Fibroblast of the conjunctiva (primary cell): ENCODE data around the gene LHCGR.

Source experiments
- DNase-seq: peaks from one replicate; pipeline ENCODE4 v3.0.0-alpha.2; 2010; ENCODE audit warnings: low read depth

The LHCGR gene

DNA sequence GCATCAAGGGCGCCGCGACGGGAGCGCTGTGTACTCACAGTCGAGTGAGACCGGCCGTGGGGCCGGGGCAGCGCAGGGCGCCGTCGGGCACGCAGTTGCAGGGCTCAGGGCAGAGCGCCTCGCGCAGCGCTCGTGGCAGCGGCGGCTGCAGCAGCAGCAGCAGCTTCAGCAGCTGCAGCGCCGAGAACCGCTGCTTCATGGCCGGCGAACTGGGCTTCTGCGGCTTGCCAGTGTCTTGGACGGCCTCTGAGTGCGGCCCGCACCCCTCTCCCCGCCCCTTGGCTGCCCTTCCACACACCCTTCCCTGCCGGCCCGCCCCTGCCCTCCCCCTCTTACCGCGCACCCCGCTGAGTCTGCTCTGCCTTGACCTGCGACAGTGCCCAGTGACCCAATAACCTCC is at the start of gene LHCGR:
TSS of gene LHCGR (minus strand) at position 252 of the 400 bp plus-strand sequence. CDS start at position 199, 53 bp downstream.
- no peak for DNase-seq

DNA sequence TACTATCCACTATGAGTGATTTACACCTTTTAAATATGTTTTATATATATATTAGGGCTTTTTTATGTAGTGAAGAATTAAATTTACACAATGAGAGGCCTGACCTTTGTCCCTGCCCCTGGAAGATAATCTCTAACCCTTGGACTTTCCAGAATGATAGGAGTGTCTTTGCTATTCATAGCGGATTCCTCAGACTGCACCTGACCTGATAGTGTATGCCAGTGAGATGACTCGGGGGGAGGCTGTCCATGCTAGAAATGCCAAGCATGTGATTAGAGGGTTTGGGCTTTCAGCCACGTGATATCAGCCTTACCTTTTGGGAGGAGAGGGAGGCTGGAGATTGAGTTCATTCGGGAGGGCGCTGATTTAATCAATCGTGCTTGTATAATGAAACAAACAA is 44.1 kb upstream of the LHCGR start:
- no peak for DNase-seq

DNA sequence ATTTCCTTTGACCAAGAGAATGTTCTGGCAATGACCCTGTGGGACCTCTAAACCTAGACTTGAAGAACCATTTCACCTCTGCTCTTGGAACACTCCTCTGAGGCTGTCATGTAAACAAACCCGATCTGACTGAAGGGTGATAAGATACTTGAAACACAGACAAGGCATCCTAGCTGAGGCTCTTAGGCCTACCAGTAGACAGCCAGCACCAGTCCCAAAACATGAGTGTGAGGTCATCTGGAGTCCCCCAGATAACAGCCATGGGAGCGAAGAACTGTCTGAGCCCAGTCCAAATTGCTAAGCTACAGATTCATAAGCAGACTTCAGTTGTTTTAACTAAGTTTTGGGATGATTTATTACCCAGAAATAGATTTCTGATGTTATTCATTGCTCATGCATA is 39.5 kb upstream of the LHCGR start:
- no peak for DNase-seq

DNA sequence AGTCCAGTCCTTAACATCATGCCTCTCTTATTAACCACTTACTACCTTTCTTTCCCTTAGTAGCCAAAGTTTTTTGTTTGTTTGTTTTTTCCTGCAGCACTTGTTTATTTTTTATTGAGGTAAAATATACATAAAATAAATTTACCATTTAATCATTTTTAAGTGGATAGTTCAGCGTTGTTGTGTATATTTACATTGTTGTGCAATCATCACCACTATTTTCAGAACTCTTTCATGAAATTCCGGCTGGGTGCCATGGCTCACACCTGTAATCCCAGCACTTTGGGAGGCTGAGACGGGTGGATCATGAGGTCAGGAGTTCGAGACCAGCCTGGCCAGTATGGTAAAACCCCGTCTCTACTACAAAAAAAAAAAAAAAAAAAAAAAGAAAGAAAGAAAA is 38.1 kb upstream of the LHCGR start:
- DNase-seq = no peak

DNA sequence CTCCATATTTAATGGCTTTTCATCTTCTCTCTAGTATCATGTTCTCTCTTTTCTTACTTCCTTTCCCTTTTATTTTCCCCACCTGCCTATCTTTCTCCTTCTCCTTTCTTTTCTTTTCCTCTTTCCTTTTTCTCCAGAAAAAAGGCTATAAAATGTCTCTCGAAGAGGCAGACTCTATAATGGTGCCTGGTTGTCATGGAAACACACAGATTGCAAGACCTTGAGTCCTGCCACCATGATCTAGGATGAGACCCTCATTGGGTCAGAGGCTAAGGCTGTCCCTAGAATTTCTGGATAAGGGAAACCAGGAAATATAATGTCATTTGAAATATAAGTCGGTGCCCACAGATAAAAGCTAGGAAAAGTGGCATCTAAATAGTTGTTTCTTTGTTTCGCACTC is 36.5 kb upstream of the LHCGR start:
- DNase-seq = no peak

DNA sequence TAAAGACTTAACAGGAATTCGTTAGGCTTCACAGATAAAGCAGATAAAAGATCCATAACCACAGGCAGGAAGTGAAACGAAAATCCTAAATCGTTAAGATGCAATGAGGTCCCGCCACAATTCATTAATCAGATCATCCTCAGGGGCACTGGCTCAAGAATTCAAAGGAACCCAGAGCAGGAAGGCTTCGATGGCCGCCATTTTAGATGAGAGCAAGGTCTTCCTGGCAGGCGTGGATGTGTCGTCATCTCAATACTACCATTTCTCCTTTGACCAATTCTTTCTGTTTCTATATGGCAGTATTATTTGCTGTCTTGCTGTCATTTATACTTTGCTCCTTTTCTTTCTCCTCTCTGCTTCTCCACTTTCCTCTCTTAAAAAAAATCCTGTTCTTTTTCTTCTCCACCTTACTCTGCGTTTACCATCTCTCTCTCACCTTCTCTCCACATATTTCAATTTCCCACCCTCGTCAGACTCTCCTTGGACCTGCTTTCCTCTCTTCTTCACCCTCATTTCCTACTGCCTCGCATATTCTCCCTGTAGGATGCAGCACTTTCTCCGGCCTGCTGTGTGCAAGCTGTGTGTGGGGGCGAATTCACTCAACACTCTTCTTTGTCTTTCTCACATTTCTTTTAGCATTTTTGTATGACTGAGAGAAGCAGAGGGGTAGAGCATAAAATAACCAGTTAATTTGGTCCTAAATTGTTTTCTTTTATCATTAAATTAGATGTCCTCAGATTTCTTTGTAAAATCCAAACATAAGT is 35.1 kb upstream of the LHCGR start:
- DNase-seq = no peak

DNA sequence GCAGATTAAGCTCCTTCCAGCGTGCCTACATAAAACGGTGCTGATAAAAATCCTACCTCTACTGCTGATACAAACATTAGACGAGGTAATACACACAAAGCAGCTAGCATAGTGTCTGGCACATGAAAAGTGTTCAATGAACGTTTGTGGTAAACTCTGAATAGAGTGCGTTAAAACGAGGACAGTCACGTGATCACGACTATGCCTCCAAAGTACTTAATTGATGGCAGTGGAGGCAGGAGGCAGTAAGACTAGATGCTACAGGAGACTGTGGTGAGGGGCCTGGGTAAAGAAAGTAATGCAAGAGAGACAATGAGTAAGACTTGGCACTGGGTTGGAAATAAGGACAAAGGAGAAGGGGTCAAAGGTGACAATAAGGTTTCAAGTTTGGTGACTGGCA is 32.1 kb upstream of the LHCGR start:
- DNase-seq = no peak

DNA sequence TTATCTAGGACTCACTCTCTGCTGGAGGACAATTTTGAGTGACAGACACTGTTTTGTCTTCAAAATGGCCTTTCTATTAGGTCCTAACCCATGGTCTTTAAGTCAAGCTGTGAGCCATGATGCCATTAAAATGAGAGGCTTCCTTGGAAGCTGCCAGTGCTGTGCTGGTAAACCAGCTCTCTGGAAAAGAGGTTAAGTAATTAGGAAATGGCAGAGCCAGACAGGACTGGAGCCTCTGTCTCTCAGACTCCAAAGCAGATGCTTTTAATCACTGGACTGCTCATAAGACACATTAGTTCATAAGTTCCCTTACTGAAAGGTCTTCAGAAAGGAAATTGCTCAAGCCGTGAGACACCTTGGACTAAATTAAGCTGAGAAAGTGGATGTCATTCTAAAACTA is 25.8 kb upstream of the LHCGR start:
- no peak for DNase-seq

DNA sequence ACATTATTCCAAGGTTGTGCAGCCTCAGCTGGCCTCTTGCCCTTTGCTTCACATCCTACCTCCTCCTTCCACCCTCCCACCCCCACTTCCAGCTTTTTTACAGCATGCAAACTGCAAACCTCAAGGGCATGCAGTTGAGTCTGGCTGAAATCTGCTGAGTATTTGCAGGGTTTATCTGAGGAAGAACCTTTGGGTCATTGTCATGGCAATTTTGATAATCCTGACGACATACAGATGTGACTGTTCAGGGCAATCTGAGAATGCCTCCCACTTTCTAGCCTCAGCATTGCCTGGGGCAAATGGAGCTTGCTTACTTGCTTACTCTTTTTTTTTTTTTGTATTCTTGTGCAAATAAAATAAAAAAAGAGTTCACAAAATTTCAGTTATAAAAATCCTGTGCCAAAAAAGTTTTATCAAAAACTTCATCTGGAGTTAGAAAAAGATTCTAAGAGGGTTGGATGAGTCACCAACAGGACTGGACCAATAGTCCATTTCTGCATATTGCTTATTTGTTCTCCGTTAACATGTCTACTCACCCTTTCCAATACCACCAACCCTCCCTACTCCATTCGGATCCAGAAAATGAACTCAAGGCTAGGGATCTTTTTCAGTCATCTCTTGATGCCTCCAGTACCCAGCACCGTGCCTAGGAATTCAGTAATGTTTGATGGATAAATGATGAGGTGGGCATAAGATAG is 23.6 kb upstream of the LHCGR start:
- no peak for DNase-seq

DNA sequence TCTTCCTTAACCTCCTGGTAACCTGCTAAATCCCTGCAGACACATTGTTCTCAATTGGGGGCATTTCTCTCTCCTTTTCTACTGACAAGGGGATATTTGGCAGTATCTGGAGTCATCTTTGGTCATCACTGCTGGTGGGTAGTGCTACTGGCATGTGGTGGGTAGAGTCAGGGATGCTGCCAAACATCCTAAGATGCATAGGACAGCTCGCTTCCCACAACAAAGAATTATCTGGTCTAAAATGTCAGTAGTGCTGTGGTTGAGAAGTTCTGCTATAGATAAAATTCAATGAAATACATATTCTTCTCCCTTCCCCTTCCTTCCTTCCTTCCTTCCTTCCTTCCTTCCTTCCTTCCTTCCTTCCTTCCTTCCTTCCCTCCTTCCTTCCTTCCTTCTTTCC is 18.7 kb upstream of the LHCGR start:
- no peak for DNase-seq

DNA sequence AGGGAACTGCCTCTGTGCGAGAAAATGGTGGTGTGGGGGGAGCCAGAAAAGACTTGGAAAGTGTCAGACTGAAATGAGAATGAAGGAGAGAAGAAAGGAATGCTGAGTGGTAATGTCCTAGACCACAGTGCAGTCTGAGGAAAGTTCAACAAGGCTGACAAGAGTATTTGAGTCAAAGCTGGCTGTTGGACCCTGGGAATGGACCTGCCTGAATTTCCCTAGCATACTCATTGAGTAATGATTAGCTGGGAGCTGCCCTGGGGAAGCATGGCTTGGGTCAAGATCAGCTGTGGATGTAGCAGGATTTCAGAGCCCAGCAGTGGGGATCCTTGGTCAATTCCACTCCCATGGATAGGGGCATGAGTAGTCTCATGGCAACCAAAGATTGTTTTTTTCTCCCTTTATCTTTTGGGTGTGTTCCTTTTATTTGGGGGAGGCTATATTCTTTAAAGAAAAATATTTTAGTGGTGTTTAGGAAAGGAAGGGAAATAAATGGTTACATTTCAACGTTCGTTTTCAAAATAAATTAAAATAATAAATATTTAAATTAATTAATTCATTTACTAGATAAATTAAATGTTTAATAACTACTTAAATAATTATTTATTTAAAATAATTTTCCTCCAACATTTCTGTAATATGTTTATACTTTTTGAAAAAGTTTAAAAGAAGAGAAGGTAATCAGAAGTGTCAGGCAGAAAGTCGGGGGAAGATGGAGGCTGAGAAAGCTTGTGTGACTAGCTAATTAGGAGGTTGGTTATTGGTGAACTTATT is 15.9 kb upstream of the LHCGR start:
- no peak for DNase-seq

DNA sequence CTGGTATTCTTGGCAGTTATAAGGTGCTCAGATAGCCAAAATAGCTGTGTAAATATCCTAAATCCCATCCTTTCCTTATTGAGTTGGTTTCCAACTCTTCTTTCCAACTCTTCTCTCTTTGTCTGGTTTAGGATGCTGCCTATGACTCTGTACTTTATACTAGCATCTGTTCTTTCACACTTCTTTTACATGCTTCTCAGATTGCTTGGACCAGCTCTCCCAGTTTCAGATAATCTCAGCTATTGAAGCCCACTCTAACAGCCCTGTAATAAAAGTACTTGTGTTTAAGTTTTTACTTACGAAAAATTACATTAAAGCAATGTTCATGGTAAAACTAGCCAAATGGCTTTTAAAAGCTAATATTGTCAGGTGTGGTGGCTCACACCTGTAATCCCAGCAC is 14.7 kb upstream of the LHCGR start:
- no peak for DNase-seq

DNA sequence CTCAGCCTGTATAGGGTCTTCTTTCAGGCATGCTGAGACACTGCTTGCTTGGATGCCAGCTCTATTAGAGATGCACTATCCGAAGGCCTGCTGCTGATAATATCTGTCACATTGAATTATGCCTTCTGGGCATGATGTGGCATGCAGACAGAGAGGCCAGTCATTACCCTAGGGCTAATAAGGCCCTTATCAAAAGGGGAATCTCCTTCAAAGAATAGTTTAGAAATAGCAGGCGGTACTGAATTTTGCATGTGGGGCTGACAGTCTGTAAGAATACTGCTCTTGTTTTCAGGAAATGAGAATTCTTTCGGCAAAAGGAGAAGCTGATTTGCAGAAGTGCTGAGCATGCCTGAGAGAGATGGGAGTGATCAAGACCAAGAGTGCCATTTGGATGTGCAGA is 13.1 kb upstream of the LHCGR start:
- no peak for DNase-seq

DNA sequence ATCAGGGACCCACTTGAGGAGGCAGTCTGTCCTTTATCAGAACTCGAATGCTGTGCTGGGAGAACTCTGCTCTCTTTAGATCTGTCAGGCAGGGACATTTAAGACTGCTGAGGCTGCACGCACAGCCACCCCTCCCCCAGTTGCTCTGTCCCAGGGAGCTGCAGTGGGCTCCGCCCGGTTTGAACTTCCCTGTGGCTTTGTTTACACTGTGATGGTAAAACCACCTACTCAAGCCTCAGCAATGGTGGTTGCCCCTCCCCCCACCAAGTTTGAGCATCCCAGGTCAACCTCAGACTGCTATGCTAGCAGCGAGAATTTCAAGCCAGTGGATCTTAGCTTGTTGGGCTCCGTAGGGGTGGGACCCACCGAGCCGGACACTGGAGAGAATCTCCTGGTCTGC is 11.8 kb upstream of the LHCGR start:
- no peak for DNase-seq

DNA sequence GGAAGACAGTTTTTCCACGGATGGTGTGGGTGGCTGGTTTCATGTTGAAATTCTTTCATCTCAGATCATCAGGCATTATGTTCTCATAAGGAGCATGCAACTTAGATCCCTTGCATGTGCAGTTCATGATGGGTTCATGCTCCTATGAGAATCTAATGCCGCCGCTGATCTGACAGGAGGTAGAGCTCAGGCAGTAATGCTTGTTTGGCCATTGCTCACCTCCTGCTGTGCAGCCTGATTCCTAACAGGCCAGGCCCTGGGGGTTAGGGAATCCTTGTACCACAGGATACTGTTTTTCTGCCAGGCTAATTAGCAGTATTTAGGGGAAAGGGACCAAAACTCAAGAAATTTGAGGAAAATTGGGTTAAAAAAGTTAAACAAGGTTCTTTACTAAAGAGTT is 5.3 kb upstream of the LHCGR start:
- no peak for DNase-seq

DNA sequence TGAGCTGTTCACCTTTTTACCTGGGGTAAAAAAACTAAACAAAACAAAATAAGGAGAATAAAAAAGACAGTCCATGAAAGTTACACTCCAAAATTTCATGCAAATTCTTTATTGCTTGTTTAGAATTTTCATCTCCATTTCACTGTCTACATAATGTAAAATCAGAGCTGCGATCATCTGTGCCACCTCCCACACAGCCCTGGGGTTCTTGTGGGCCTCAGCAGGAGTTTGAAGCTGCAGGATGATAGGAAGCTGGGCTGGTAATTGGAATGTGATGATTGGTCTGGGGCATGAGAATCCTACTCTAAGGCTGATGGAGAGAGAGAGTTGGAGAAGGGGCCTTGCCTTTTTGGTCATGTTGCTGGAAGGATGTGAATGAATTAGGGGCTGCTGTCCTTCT is 4.2 kb upstream of the LHCGR start:
- DNase-seq = no peak

DNA sequence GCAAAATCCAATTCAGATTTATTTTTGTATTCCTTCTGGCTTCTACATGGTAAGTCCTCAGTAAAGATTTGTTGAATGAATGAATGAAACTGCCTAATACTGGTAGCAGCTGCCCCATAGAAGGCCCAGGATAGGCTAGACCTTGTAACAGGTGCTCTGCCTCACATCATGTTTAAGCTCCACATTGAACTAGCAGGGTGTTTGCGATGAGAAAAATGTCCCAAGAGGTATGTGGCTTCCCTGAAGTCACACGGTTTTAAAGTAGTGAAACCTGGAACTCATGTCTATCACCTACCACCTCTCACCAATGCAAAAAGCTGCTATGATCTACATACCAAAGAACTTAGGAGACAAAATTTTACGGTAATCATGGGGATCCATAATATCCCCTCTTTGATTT is 765 bp upstream of the LHCGR start:
- no peak for DNase-seq

DNA sequence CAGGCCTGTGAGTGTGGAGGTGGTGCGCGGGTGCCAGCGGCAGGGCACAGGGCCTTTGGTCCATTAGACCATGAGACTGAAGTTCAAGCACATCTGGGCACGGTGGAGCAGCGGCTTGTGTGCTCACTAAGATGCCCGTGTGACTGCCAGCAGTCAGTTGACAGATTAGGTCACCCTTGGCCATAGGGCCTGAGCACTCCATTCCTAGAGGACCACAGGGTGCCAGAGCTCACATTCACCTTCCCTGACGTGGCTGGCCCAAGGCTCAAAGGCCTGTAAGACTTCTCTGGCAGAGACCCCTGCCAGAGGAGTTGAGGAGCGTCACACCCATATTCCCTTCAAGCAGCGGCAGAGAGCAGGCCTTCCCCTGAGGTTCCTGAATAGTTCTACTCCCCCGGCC is 650 bp downstream of the LHCGR start:
- no peak for DNase-seq

DNA sequence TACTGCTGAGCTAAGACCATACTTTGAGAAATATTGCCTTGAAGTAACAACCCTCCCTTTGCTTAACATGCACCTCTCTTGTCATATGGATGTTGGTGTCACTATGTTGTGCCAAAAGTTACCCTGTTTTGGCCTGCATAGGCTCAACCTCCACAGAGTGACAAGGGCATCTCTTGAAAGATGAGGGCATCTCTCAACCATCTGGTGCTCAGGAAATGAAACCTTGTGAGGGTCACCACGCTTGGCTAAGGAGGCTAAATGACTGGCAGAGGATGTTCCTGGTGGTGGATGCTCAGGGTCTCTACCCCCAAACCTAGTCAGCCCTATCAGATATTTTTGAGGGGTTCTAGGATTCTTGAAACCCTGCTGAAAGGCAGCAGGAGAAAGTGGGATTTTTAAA is 2.3 kb downstream of the LHCGR start:
- DNase-seq = no peak

DNA sequence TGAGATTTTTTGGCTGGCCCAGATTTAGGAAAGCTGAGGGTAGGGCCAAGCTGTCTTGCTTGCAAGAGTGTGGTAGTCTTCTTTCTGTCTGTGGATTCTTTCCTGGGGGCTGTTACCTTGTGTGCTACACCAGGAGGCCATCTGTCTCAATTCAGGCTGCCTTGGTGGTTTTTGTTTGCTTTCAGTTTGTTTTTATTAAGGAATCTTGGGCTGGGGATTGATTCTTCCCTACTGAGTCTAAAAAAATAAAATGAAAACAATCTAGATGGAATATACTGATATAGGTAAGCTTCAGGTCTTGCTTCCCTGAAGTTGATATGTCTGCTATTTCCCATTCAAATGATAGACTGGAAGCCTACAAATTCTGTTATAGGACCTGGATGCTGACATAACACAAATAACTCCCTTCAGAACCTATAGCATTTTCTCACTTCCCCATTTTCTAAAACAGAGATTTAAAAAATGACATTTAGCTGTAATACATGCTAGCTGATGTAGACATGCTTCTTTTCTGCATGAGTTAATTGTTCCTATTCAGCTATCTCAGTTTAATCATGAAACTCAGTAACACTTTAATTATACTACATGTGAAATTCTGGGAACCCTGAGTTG is 5.3 kb downstream of the LHCGR start:
- DNase-seq = no peak

DNA sequence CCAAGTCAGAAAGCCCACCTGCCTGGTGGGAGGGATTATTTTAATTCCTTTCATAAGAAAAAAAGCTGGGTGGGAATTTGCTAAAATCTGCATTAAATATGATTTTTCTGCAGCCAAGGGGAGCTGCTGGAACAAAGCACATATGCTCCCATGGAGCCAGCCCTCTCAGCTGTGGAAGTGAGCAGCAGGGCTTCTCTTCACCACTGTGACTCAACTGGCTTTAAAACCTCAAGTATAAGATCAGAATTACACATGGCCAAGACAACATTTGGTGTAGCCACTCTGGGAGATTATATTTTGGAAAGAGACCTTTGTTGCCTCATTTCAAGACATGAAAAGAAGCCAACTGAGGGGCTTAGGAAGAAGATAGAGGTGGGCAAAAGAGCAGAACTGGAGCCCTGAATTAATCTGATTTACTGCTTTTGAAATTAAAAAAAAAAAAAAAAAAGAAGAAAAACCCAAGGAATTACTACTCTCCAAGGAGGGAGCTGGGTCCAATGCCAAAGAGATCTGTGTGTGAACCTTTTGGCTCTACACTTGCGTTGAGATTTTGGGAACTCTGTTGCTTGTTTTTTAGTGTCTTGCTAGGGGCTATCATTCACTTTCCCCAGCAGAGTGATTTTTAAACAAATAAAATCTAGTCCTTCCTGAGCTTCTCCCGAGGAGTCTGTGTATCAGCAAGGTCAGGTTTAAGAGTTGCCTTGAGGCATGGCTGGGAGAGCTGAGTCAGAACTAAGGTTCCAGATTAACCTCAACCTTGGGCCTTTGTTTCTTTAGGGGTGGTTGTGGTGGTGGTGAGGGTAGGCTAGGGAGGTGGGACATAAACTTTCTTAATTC is 6.0 kb downstream of the LHCGR start:
- no peak for DNase-seq

DNA sequence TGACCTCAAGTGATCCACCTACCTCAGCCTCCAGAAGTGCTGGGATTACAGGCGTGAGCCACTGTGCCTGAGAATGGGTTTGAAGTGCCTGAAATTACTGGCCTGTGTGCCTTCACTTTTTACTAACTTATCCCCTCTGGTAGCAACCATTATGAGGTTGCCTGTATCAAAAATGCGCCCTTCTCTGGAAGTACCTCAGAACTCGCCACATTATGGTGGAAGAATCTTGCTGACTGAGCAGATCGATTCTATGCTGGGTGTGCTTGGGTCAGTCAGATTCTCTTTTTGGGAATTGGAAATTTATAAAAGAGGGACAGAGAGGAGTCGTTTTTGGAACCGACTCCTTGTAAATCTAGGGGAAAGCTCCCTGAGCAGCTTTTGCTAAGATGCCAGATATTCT is 8.2 kb downstream of the LHCGR start:
- no peak for DNase-seq
